Neutrophil (primary cell): ENCODE results near the gene STXBP3.

Source experiments
- H3K27ac ChIP-seq: fragments of 200-600 bp; sonication (generic); 2 replicates; pipeline ENCODE4 v1.5.1; 2016; ENCODE audit warnings: mild to moderate bottlenecking, moderate library complexity
- H3K27me3 ChIP-seq: fragments of 200-600 bp; sonication (generic); 2 replicates; pipeline ENCODE4 v1.6.0; 2016; ENCODE audit warnings: mild to moderate bottlenecking
- H3K36me3 ChIP-seq: fragments of 200-600 bp; sonication (generic); 2 replicates; pipeline ENCODE4 v1.5.1; 2017
- H3K4me1 ChIP-seq, 2 experiments: fragments of 200-600 bp in 1 of 2; sonication (generic) in 1 of 2; 1 replicate in 1 of 2; 2 replicates in 1 of 2; pipeline versions ENCODE4 v1.5.1 to v1.6.1; 2013 to 2016; ENCODE audit warnings: low read depth in 1 of 2, low read length in 1 of 2, mild to moderate bottlenecking in 1 of 2, moderate library complexity in 1 of 2; ENCODE audit not compliant: control insufficient read depth in 1 of 2, insufficient read depth in 1 of 2
- H3K4me3 ChIP-seq, 2 experiments: fragments of 200-600 bp in 1 of 2; sonication (generic) in 1 of 2; 1 replicate in 1 of 2; 2 replicates in 1 of 2; pipeline ENCODE4 v1.5.1; 2013 to 2016; ENCODE audit warnings: low read depth in 1 of 2, low read length in 1 of 2, mild to moderate bottlenecking in 1 of 2, moderate library complexity in 1 of 2
- H3K9me3 ChIP-seq: fragments of 200-600 bp; sonication (generic); 2 replicates; pipeline ENCODE4 v1.5.1; 2016
- CTCF ChIP-seq: fragments of 200-600 bp; sonication (generic); IDR thresholded peaks from 2 replicates; pipeline ENCODE4 v1.5.1; 2016; ENCODE audit warnings: antibody characterized with exemption

The STXBP3 gene

GRCh38 chr1:108854221-108855019, 107.9 kb downstream of the STXBP3 start:
- TF ChIP-seq CTCF = no peak
- H3K9me3 ChIP-seq = no peaks in the 10 kb centered on the region
- no peaks in the 10 kb centered on the region for H3K27me3 ChIP-seq
- no peak overlapping the region for H3K4me3 ChIP-seq
- H3K27ac ChIP-seq = no peak overlapping the region
- peaks cover 22 to 23% of the 10 kb centered on the region in 2 experiments for H3K4me1 ChIP-seq
- H3K36me3 ChIP-seq = no peaks in the 10 kb centered on the region

GRCh38 chr1:108856994-108857393, 110.5 kb downstream of the STXBP3 start, which contains the start of gene AKNAD1:
AKNAD1 (minus strand) TSS chr1:108857094; CDS start chr1:108852664, 4,430 bp downstream.
- peaks cover 16 to 21% of the 10 kb centered on the region in 2 experiments for H3K4me1 ChIP-seq
- no peak within 1 kb of the TSS for H3K4me3 ChIP-seq
- H3K27me3 ChIP-seq = no peaks in the 10 kb centered on the region
- no peak for TF ChIP-seq CTCF
- H3K36me3 ChIP-seq = no peaks in the 10 kb centered on the region
- no peak within 1 kb of the TSS for H3K27ac ChIP-seq
- no peaks in the 10 kb centered on the region for H3K9me3 ChIP-seq

- peaks cover 5 to 7% of the 10 kb centered on the region in 2 experiments for H3K4me1 ChIP-seq
- H3K4me3 ChIP-seq = no peak overlapping the region
- H3K36me3 ChIP-seq = no peaks in the 10 kb centered on the region
- no peak for TF ChIP-seq CTCF
- no peaks in the 10 kb centered on the region for H3K9me3 ChIP-seq
- no peaks in the 10 kb centered on the region for H3K27me3 ChIP-seq
- H3K27ac ChIP-seq = no peak overlapping the region
Observed at GRCh38 chr1:108858230-108858950, 111.9 kb downstream of the STXBP3 start.
